Measurements from ENCODE around the gene PRSS3.
A peak's percentile ranks its signal among the peaks of the same experiment; 100 is the strongest.
"Not testable (repeated sequence)": the region's sequence is repeated elsewhere in the genome, so short reads cannot be mapped to it uniquely, and the experiment has no call there.

The PRSS3 gene

DNA sequence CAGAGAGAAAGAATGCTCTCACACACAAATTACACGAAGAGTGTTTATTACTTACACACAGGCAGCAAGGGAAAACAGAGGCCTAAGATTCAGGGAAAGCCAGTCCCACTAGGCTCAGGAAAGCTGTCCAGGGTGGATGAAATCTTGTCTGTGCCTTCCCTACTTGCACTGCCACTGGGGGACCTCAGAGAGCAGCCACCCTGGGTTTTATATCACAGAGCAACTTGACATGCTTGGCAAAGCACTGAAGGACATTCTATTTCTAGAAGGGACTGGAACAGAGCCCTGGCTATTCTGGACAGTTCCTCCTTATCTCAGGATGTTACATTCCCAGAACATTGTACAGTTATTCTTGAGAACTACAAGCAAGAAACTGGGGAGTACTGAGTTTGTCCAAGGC is 7.5 kb upstream of the PRSS3 start:
- no peak for DNase-seq

GRCh38 chr9:33789429-33789828 is 5.9 kb upstream of the PRSS3 start:
- not testable (repeated sequence) for DNase-seq

DNA sequence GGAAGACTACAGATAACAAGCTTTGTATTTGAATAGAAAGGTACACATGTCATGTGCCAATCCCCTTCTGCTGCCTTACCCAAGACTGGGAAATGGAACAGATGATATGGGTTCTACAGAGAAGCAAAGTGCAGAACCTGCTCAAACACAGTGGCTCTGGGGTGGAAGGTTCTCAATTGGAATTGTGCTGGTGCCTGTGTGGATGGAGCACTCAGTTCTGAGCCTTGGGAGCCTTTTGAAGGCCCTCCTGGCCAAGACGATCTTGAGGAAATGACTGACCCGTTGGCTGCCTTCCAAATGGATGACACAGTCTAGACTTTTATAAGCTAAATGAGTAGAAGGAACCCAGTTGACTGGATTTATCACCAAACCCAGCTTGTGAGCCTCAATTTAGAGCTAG is 4.2 kb upstream of the PRSS3 start:
- DNase-seq = peak; percentile 74

- not testable (repeated sequence) for DNase-seq
These were observed 1.9 kb upstream of the PRSS3 start for GRCh38 chr9:33793496-33793895.

DNA sequence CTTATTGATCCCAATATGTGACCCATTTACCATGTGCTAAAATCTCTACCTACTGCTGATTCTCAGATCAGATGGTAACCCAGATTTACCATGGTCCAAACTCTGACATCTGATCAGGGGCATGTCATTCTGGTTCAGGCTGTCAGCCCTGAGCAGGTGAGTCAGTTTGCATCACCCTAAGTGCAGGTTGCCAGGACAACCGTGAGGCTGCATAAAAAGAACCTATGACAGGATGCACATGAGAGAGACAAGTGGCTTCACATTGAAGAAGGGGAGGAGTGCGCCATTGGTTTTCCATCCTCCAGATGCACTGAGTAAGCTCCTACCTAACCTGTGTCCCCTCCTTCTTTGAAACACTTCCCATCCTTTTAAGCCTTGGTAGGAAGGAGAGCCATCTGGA is 801 bp upstream of the PRSS3 start:
- DNase-seq = no peak

DNA sequence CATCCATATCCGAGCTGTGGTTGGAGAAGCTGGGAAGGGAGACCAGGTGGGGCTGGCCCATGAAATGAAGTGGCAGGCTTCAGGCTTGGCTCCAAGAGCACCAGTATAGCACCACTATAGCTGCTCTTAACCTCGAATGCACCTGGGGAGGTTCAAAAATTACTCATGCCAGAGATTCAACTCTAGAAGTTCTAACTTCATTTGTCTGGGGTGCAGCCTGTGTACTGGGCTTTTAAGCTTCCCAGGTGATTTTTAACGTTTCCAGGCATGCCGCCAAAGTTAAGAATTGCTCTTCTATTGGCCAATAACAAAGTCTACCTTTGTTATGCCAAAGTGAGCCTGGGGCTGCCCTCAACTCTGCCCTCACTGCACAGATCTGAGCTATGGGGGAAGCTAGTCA is 458 bp downstream of the PRSS3 start:
- DNase-seq = no peak

DNA sequence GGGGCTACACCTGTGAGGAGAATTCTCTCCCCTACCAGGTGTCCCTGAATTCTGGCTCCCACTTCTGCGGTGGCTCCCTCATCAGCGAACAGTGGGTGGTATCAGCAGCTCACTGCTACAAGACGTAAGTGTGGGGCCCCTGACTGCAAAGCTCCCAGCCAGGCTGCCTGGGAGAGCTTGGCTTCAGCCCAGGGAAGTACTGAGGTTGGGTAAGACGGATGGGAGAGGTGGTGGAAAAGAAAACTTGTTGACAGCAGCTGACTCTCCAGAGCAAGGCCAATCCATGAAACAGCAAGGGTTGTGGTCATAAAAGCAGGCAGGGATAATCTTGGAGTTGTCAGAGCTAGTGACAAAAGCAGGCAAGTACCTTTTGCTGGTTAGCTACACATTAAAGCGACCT is 1.3 kb downstream of the PRSS3 start:
- not testable (repeated sequence) for DNase-seq

- no peak for DNase-seq
These were observed 2.5 kb downstream of the PRSS3 start for GRCh38 chr9:33797837-33798236.

DNA sequence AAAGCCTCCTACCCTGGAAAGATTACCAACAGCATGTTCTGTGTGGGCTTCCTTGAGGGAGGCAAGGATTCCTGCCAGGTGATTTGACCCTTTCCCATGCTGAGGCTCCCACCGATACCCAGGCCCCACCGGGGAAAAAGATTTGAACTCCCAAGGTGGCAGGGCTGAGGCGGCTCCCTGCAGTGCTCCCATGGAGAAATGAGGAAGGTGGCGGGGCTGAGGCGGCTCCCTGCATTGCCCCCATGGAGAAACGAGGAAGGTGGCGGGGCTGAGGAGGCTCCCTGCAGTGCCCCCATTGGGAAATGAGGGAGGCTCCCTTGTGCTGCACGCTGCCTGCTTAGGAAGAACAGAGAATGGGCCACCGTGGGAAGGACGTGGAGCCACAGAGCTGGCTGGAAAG is 3.2 kb downstream of the PRSS3 start:
- DNase-seq = no peak

GRCh38 chr9:33799928-33800704 is 4.8 kb downstream of the PRSS3 start:
- DNase-seq = no peak

GRCh38 chr9:33800886-33801285 is 5.5 kb downstream of the PRSS3 start:
- no peak for DNase-seq

DNA sequence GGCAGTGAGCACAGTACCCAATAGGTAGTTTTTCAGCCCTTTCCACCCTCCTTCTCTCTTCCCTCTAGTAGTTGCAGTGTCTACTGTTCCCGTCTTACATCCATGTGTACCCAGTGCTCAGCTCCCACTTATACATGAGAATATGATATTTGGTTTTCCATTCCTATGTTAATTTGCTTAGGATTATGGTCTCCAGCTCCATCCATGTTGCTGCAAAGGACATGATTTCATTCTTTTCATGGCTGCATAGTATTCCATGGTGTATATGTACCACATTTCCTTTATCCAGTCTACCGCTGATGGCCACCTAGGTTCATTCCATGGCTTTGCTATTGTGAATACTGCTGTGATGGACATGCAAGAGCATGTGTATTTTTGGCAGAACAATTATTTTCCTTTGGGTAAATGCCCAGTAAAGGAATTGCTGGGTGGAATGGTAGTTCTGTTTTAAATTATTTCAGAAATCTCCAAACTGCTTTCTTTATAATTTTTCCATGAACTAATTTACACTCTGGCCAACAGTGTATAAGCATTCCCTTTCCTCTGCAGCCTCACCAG is 6.7 kb downstream of the PRSS3 start:
- DNase-seq = not testable (repeated sequence)

- DNase-seq = not testable (repeated sequence)
These were observed 8.8 kb downstream of the PRSS3 start for GRCh38 chr9:33804196-33804595.

GRCh38 chr9:33807156-33807555 is 11.8 kb downstream of the PRSS3 start:
- DNase-seq = not testable (repeated sequence)

- DNase-seq = not testable (repeated sequence)
These were observed 13.6 kb downstream of the PRSS3 start for GRCh38 chr9:33808979-33809322.

DNA sequence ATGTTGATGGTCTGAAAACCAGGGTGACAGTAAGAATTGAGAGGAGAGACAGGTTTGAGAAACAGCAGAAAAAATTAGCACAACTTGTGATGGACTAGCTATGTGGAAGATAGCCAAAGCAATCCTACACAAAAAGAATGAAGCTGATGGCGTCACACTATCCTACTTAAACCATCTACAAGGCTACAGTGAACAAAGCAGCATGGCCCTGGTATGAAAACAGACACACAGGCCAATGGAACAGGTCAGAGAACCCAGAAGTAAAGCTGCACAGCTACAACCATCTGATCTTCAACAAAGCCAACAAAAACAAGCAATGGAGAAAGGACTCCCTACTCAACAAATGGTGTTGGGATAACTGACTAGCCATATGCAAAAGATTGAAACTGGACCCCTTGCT is 14.1 kb downstream of the PRSS3 start:
- DNase-seq = no peak

DNA sequence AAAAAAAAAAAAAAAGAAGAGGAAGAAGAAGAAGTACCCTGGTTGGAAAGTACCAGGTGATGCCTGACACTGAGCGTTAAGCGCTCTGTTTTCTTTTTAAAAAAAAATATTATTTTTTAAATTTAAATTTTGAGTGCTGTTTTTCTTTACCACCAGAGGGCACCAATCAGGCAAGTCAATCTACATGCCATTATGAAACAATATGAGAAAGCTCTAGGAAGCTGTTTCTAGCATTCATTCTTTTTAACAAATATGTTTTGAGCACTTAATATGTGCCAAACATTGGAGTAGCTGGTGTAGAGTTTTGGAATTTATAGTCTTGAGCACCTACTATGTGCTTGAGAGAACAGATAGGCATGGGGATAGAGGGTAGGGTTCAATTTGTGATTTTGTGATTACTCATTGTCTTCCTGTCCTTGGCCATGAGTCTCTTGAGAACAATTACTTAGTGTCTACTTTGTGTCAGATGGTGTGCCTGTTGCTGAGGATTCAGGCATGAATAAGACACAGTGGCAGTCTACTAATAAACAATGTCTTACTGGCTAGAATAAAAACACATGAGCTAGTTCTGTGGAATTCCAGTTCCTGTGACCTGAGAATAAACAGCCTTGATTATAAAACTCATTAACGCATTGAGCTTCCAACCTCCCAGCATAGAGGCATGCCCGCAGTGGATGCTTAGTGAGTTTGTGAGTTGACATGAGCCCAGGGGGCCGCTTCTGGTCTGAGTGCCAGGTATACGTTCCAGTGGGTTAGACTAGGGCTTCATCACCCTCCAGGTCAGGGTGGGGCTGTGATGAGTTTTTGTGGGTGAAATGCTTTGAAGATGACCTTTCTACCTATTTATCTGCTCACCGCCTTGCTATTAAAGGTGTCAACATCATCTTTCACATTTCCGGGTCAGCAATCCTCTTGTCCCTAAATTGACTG is 18.6 kb downstream of the PRSS3 start:
- peak; percentile 90 for DNase-seq

- no peak for DNase-seq
These were observed 20.4 kb downstream of the PRSS3 start for GRCh38 chr9:33815781-33816180.

DNA sequence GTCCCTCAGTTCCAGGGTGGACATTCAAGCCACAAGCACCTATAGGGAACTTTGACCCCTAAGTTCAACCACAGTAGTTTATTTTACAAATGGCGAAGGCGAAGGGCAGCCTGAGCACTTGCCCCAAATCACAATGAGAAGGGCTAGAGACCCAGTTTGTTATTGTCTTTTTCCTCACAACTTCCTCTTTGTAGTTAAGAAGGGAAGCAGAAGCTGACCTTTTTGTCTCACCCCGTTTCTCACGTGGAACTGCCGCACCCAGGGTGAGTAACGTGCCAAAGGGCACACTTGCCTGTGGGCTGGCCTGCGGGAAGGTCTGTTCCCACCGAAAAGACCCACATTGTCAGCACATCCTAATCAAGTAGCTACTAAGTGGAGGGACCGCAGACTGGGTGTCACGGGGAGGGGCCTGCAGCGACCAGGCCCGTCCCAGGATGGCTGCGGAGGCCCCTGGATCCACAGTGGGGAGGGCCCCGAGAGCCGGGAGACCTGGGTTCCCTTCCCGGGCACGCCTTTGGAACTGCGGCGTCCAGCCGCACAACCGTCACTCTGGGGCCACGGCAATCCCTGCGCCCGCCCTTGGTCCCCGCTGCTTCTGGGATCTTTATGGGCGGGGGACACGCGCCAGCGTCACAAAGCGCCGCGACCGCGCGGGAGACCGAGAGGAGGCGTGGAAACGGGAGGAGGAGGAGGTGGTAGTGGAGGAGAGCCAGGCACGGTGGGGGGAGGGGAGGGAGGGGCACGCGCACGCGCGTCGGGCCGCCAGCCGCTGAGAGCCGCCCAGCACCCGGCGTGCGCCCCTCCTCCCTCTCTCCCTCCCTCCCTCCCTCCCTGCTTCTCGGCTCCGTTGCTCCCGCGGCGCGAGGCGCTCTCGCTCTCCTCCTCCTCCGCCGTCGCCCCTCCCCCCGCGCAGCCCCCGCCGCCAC is 21.2 kb downstream of the PRSS3 start, which contains the start of gene UBE2R2:
Gene UBE2R2 (plus strand): TSS at position 834 of the 926 bp plus-strand sequence. CDS start 598 bp downstream, outside the sequence.
- peak; percentile 87 for DNase-seq

DNA sequence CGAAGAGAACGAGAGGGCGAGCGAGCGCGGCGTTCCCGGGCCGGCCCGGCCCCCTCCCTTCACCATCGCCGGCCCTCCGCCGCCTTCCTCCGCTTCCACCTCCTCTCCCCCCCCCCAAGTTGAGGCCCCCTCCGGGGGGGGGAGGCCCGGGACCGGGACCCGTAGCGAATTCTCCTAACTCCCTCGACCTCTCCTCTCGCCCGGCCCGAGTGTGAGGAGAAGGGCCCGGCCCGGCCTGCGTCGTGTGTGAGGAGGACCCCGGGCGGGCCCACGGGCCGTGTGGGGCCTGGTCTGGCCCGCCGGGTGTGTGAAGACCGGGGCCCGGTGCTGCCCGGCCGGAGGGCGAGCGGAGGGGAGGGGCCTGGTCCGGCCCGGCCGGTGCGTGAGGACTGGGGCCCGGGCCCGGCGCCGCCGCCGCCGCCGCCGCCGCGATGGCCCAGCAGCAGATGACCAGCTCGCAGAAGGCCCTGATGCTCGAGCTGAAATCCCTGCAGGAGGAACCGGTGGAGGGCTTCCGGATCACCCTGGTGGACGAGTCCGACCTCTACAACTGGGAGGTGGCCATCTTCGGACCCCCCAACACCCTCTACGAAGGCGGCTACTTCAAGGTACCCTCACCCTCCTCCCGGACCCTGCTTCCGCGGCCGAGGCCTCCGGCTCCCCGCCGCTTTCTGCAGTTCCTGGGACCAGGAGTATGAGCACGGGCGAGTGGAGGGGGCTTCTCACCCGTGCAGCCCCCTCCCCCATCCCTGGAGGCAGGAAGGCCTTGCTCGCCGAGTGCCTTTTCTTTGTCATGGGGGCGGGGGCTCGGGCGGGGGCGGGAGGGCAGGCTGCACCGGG is 22.2 kb downstream of the PRSS3 start:
- peak; percentile 77 for DNase-seq

DNA sequence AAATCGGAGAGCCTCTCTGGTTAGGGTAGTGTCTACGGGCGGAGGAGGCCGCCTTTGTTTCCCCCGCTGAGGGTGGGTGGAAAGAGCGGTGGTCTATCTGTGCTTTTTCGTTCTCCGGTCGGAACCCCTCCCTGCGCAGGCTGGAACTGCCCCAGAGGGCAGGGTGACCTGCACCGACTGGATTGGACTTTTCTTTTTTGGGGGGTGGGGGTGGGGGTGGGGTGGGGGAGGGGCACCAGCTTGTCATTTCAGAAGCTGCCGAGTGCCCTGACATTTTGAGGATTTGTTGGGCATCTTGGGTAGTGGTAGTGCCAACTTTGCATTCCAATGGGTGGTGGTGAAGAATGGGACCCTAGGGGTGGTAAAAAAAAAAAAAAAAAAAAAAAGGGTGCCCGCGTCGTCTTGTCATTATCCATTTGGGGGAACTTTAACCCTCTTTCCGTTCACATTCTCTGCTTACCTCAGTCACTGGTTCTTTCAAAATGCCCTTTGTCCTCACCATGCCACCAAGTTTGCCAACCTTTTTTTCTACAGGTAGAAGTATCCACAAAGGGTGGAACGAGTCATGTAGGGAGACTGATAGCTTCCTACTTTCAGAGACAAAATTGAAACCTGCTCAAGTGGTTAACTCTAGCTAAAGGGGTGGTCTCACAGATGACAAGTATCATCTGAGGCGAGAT is 22.9 kb downstream of the PRSS3 start:
- no peak for DNase-seq

Data from HCEC 1CT (cell line).